Inferior parietal cortex (tissue), 1 donor: ENCODE data around the gene TUSC1.
"Not testable (repeated sequence)": the region's sequence is repeated elsewhere in the genome, so short reads cannot be mapped to it uniquely, and the experiment has no call there.

ENCODE experiments used
- DNase-seq: peaks from one replicate; pipeline ENCODE4 v3.0.0-alpha.2; 2016; ENCODE audit errors: extremely low spot score

TUSC1 gene

DNA sequence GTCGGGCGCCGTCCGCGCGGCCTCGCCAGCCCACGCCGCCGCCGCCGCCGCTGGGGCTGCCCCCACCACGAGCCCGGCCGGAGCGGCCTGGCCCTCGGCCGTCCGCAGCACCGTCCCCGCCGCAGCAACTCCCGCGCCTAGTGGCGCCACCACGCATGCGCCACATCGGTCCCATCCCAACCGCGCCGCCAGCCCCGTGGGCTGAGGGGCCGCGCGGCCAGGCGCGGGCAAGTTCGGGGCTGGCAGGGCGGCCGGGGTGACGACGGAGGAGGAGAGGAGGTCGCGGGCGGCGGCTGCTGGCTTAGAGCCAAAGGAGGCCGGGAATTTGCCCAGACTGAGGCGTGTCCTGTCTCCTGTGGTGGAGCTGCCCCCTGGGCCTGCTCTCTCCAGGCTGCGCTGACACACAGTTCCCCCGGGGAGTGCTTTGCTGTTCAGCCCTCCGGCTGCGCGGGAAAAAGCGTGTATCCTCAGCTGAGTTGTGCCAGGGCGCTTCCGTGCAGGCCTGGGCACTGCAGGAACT, at the start of gene TUSC1:
Gene TUSC1 (minus strand): TSS at position 298 of the 520 bp plus-strand sequence. CDS start 132 bp downstream, at position 166.
- DNase-seq: peak; percentile 71

DNA sequence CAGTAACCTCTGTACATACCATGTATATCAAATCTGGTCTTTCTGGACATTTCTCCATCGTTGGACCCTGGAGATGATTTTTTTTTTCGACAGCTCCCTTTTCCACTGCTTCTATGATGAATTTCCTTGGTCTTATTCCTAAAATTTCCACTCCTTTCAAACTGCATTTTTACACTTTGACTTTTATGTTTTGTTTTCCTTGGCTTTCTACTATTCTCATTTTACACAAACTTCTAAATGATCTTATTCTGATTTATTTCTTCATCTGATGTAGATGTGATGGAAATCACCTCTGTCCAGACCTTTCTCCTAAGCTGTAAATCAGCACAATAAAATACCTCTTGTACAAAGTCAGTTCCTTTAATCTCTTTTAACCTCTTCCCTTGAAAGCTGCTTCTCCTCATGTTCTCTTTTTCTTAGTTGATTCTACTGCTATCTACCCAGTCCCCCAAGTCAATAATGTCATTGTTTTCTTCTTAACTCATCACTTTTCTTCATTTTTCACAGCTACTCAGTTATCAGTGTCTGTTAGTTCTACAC, 48.7 kb upstream of the TUSC1 start:
- DNase-seq: no peak

DNA sequence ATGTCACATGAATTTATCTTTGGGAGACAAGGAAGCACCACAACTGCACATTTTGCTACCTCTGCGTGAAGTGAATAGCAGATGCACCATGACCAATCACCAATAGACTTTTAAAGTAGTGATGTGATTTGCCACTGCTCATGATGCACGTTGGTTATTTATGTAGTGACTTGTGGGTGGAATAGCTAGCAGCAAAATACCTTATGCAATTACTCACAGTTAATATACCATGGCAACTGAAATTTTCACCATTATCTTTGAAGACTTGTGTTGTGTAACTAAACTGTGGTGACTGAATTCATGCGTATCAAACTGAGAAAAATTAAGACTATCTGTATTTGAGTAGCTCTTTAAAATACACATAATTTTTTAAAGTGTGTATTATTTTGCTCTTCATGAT, 46.2 kb upstream of the TUSC1 start:
- no peak for DNase-seq

DNA sequence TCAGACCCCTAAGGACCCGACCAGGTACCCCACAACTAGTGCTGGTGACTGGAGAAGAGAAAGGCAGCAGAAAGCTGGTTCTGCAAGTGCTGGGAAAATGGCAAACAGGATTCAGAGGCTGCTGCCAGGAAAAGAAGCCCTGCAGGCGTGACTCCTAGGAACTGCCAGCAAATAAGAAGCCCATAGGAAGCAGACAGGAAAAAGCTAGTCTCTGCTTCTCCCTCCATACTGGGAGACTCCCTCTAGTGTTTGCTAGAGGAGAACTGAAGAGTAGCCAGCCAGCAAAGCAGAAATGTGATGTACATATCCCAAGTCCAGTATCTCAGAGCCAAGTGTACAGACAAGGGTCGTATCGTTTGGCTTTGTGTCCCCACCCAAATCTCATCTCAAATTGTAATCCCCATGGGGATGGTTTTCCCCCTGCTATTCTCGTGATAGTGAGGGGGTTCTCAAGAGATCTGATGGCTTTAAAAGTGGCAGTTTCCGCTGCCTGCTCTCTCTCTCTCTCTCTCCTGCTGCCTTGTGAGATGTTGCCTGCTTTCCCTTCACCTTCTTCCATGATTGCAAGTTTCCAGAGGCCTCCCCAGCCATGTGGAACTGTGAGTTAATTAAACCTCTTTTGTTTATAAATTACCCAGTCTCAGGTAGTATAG, 38.1 kb upstream of the TUSC1 start:
- peak; percentile 29 for DNase-seq

DNA sequence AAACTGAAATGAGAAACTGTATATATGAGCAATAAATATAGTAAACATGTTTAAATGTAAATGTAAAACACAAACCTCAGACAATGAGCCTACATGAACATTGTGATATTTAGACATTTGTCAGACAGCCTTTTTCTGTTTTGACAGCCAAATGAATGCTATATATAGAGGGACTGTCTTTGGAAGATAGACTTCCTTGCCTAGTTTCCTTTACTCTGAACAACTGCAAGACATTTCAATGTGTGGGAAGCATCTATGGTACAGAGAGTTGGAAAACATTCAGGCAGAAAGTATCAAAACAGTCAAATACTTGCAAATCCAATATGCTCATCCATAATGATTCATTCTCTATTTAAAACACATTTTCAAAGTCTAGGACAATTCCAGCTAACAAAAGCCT, 31.7 kb upstream of the TUSC1 start:
- peak; percentile 39 for DNase-seq

DNA sequence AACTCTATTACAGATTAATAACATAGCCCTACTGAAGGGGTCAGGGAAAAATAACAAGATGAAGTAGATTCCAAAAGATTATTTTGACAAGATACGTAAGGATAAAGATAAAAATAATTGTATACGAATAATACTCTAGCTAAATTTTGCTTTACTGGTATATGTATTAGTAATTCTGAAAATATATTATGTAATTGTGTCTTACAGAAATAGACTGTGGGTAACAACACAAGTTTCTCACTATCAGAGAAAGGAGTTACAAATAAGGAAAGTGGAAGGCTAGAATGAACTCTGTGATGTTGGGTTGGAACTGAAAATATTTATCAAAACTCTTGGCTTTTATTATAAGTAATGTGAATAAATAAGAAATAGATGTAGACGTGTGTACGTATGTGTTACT, 26.6 kb upstream of the TUSC1 start:
- no peak for DNase-seq

DNA sequence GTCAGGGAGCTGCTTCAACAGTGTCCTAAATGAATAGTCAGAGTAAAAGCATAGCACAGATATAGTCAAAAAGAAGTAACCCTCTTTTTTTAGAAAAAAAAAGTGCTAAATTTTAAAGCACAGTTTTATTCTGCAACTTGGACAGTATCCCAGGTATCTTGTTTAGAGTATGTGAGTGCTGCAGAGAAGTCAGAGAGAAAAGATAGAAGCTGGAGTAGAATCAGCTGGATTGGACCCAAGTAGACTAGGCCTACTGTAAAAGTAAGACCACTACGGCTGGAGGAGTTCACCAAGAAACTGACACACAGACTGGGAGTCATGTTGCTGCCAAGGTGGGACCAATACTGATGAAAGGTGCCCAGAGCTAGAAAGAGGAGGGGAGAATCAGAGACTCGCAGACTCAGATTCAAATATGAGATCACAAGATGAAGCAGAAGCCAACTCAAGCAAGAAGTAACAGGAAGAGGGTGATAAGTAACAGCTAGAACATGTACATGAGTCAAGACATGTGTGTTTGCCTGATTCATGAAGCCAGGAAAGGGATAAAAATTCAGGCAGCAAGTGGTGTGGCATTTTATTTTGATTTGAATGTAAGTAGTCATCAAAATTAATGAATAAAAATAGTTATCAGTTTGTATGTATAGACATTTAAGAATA, 25.6 kb upstream of the TUSC1 start:
- DNase-seq: peak; percentile 32

DNA sequence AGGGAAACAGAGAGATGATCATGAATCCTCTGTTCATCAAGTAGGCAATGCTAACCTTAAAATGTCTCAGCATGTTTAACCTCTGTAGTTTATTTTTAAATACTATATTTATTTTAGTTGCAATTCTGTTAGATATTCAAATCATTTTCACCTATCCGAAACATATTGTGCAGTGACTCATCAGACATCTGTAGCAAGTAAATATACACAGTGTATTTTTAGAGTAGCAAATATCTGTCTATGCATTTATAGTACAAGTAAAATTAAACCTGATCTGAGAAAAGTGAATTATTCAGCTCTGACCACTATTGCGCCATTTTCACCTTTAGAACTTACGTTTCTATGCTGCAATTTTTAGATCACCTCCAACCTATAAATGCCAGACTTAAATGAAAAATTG, 24.3 kb upstream of the TUSC1 start:
- DNase-seq: no peak

DNA sequence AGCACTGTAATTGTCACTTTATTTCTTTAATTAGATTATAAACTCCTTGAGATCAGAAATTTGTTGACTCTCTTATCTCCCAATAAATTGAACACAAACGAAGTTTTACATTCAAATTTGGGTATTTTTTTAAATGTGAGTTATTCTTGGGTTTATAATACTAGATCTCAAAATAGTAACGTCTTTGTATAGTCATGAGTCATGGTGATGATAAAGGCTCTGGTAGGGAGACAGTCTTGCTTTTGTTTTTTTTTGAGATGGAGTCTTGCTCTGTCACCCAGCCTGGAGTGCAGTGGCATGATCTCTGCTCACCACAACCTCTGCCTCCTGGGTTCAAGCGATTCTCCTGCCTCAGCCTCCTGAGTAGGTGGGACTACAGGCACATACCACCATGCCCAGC, 22.7 kb upstream of the TUSC1 start:
- DNase-seq: not testable (repeated sequence)

DNA sequence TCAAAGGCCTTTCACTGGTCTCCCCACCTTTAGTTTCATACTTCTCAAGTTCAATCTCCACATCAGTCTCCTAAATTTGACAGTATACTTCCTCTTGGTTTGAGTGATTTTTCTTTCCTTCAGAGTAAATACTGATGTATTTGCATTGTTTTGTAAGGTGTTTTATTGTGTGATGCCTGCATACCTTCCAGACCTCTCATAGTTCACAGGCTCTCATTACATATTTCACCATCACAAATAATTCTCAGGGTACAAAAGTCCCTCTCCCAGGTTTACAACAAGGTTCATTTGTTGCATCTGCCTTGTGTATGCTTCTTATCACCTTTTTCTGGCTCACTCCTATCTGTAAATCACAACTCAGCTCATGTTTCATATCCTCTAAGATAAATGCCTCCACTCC, 22.2 kb upstream of the TUSC1 start:
- no peak for DNase-seq

DNA sequence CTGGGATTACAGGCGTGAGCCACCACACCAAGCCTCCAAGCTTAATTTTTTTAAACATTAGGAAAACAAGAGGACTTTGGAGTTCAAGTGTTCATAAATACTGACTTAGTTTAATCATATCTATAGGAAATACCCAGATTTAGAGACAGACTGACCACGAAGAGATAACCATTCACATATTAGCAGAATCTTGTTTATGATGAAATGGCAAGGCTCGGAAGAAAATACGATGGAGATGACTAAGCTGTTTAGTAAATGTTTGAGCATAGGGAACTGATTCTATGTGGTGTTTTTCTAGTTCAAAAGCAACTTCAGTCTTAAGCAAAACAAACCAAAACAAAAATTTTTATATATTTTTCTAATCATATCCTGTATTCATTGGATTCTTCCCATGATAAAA, 13.5 kb upstream of the TUSC1 start:
- no peak for DNase-seq

DNA sequence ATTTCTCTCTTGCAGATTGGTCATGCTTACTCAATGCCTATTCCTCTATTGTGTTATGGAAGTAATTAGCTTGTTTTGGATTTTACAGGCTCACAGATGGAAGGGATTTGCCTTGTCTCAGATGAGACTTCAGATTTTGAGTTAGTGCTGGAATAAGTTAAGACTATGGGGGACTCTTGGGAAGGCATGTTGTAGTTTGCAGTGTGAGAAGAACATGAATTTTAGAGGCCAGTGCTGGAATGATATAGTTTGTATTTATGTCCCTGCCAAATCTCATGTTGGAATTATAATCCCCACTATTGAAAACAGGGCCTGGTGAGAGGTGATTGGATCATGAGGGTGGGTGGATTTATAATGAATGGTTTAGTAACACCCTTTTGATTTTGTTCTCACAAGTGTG, 6.1 kb upstream of the TUSC1 start:
- DNase-seq: no peak

DNA sequence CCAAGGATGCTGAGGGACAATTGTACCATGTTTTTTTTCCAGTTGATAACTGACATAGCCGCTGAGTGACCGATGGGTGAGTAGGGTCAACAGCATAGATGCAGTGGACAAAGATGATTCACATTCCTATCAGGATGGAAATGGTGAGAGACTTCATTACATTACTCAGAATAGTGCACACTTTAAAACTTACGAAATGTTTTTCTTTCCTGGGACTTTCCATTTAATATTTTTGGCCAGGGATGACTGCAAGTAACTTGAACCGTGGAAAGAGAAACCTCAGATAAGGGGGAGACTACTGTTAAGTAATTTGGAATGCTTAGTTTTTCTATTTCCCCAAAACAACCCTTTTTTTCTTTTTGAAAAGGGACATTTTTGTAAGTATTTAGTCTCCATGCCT, 3.0 kb upstream of the TUSC1 start:
- no peak for DNase-seq

DNA sequence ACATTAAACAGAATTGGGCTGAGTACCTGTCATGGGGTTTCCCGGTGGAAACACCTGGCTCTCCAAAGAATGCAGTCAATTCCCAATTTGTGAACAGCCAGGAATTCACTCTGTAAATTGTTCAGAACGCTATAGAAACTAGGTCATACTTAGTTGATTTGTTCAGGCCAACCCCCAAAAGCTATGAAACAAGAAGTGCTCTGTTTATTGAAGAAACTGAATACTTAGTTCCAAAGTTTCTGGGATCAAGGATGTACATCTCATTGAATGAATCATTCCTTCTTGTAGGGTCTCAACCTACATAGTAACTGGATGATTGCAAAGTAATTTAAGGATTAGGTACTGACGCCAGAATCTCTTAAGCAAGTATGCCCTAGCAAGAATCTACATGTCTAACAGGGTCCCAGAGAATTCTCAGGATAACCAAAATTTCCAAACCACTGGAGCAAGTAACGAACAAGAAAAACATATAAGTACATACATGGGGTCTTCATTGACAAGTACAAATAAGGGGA, 659 bp upstream of the TUSC1 start:
- DNase-seq: peak; percentile 16

DNA sequence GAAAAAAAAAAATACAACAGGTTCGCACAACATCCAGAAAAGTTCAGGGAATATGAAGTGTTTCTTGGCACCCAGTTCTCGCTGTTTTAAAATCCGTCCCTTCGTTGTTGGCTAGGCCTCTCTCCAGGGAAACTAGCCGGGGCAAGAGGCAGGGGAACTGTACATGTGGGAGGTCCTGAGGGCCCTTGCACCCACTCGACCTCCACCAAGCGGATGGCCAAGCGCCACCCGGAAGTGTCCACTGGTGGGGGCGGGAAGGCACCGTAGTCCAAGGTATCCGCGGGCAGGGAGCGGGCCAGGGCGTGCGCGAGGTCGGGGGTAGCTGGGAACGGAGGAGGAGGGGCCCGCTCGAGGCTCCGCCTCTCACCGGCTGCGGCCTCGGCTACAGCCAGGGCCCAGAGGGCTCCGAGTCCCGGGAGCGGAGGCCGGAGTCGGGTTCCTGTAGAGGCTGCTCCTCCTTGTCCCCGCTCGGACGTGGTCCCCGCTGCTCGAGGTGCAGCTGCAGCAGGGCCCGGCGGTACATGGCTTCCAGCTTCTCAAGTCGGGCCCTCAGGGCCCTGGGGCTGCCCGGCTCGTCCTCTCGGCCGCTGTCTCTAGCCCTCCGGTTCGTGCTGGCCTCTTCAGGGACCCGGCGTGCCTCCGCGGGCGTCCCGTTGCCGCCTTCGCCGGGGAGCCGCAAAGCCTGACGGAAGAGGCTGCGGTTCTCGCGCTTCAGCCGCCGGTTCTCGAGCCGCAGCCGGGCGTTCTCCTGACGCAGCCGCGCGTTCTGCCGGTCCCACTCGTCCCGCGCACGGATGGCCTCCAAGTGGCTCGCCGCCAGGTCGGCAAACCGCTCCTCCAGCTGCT, 720 bp downstream of the TUSC1 start:
- DNase-seq: peak; percentile 52

DNA sequence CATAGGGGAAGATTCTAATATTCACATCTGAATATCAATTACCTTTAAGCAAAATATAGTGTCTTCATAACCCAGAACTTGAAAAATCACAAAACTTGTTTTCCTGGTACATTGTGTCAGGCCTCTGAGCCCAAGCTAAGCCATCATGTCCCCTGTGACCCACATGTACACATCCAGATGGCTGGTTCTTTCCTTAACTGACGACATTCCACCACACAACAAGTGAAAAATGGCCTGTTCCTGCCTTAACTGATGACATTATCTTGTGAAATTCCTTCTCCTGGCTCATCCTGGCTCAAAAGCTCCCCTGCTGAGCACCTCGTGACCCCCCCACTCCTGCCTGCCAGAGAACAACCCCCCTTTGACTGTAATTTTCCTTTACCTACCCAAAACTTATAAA, 2.4 kb downstream of the TUSC1 start:
- DNase-seq: not testable (repeated sequence)

DNA sequence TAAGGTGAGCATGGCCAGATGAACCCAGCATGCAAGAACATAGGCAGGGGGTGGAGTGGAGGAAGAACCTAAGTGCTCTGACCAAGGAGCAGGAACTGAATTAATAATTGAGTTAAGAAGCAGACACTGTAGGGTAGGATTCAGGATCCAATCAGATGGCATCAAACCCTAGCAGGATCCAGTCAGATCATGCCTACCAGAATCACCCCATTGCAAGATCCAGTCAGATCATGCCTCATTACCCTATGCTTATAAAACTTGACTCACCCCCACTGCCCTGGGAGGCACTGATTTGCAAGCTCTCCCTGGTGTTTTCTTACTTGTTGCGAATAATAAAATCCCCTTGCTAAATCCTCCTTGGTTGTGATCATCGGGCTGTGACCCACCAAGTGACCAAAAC, 19.7 kb downstream of the TUSC1 start:
- DNase-seq: no peak

DNA sequence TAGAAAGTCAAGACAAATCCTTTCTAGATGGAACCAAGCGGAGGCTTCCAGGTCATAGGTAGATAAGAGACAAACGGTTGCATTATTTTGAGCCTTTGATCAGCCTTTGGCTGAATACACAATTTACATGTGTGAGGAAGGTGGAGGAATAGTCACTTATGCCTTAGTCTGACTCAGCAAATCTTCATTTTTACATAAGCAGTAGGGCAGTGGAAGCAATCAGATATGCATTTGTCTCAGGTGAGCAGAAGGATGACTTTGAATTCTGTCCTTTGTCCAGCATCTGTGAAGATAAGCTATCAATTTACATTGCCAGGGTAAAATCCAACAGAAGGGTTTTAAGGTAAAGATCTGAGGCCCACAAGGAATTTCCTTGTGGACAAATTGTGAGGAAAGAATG, 23.8 kb downstream of the TUSC1 start:
- no peak for DNase-seq

DNA sequence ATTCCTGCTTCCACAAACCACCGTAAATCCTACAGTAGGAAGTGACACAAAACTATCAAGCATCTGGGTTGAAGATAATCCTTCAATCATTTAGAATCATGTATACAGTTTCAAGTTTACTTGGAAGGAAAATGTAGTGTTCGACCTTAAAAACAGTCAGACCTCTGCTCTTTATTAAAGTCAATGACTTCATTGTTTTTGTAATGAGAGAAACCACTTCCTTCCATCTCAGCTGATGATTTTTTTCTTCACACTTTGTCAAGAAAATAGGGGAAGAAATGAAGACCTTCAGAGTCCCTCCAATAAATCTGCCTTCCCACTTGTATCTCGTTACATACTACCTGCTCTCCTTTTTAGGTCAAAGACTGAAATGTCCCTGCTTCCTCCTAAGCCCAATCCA, 30.1 kb downstream of the TUSC1 start:
- DNase-seq: no peak

DNA sequence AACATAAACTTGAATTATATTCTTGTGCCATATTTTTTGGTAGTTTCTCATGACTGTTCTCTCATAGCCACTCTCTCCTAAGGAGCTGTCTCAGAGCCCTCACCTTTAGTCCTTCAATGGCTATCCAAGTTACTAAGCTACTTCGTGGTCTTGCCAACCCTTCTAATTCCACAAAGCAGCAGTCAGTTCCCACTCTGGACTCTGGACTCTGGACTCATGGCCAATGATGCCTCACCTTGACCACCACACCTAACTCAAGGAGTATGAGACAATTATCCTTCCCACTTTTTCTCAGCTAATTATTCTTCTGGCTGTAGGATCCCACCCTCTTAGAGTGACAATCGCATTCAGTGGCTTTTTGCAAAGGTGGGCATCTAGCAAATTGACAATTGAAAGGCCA, 42.2 kb downstream of the TUSC1 start:
- no peak for DNase-seq

DNA sequence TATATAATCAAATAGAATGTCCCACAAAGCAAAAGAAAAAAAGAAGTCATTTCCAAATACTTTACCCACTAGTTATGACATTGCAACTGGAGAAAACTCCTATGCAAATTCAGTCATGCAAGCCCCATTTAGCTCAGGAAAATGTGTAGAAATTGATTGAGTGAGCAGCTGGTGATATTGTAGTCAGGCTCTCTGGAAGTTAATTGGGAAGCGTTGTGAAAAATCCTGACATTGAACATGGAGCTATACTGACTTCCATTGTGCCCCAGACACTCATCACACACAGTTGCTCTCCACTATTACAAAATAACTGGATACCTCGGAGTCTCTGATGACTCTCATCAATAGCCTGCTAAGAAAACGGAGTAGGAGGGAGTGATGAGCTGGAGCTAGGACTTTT, 49.0 kb downstream of the TUSC1 start:
- DNase-seq: no peak
